ENCODE measurements around the gene KRT26.

DNA sequence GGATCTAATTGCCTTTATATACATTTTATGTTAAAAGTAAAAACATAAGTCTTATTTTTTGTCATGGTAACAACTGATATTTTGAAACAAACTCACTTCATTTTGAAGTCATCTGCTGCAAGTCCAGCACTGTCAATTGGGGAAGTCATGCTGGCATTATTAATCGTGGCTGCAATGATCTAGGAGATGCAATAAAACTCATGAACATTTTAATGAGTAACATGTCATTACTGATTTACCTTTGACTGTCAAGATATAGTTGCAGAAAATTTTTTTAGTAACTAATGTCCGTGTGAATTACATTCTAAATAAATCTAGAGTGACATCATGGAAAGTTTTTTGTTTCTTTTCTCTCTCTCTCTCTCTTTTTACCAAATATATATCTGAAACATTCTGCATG, 51.1 kb downstream of the KRT26 start:
- no peak for TF ChIP-seq BHLHE40 (IDR thresholded peaks at IDR 0.05; ENCODE audit: borderline replicate concordance)
- no peak for TF ChIP-seq SP1 (IDR thresholded peaks at IDR 0.05)
- TF ChIP-seq SUZ12 (IDR thresholded peaks at IDR 0.05), result no peak
- TF ChIP-seq CTBP1 (IDR thresholded peaks at IDR 0.05; ENCODE audit: borderline replicate concordance), result no peak
- TF ChIP-seq, protein P1, sequence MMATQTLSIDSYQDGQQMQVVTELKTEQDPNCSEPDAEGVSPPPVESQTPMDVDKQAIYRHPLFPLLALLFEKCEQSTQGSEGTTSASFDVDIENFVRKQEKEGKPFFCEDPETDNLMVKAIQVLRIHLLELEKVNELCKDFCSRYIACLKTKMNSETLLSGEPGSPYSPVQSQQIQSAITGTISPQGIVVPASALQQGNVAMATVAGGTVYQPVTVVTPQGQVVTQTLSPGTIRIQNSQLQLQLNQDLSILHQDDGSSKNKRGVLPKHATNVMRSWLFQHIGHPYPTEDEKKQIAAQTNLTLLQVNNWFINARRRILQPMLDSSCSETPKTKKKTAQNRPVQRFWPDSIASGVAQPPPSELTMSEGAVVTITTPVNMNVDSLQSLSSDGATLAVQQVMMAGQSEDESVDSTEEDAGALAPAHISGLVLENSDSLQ (IDR thresholded peaks at IDR 0.05), result no peak
- no peak for TF ChIP-seq FOXK2 (IDR thresholded peaks at IDR 0.05)
- no peak for TF ChIP-seq NFRKB (IDR thresholded peaks at IDR 0.05)
- no peak for TF ChIP-seq ELF4 (IDR thresholded peaks at IDR 0.05)
